ENCODE results near the gene MALSU1. TPM values are rescaled to one million over a fixed set of nuclear protein-coding genes. Genes with fewer than 3 reads are reported as not detected.

MALSU1 gene
- total RNA-seq (2021): 92.1 and 92.6 TPM in 2 replicates
- Bru-seq, nascent RNA: percentile 82 among the genes with signal in this experiment
- BruChase-seq, experiment 1, labeled RNA remaining after a 2-hour chase: percentile 82 among the genes with signal in this experiment
- BruChase-seq, experiment 2, labeled RNA remaining after a 6-hour chase: percentile 62 among the genes with signal in this experiment
- long read RNA-seq, transcript MALSU1-202 (4 exons, 3,044 nt): major isoform, 59 of 61 reads
- long read RNA-seq, partial matches to known transcripts: 0 of 61 reads
- long read RNA-seq, other reads (novel, unspliced or antisense): 2 of 61 reads

- Histone ChIP-seq H3K9me3 (ENCODE audit: low read depth, low read length, poor library complexity, severe bottlenecking) (no peaks in the 10 kb centered on the region), H3K4me1 (ENCODE audit: insufficient read depth, low read length, poor library complexity, severe bottlenecking) (peaks cover 11% of the 10 kb centered on the region), H3K4me3 (ENCODE audit: low read depth, low read length, poor library complexity, severe bottlenecking) (peak within 1 kb of the TSS; percentile 93), H3K36me3 (ENCODE audit: insufficient read depth, low read length, poor library complexity, severe bottlenecking) (peaks cover 10% of the 10 kb centered on the region), H3K27me3 (replicated peaks; ENCODE audit: insufficient read depth, low read depth, low read length, poor library complexity) (no peaks in the 10 kb centered on the region), H3K27ac (ENCODE audit: low read depth, low read length, poor library complexity, severe bottlenecking) (peak within 1 kb of the TSS; percentile 88)
- peak; percentile 99 for DNase-seq (ENCODE audit: low spot score)
- intact Hi-C loops (cut with micrococcal nuclease; ENCODE audit: unreplicated experiment): no loop called here
- TF ChIP-seq EZH2 (IDR thresholded peaks at IDR 0.05; ENCODE audit: borderline replicate concordance, low read depth, low read length, poor library complexity, severe bottlenecking): no peak
- ChIA-PET POLR2A (ENCODE audit: low non-redundant PET) (no interaction called here), CTCF (no interaction called here)
- TSS peak; percentile 89 for BruUV-seq (replicated peaks)
Observed at GRCh38 chr7:23298885-23299769, at the start of gene MALSU1. MALSU1 (plus strand) TSS chr7:23299339; CDS start chr7:23299353, 14 bp downstream.

DNA sequence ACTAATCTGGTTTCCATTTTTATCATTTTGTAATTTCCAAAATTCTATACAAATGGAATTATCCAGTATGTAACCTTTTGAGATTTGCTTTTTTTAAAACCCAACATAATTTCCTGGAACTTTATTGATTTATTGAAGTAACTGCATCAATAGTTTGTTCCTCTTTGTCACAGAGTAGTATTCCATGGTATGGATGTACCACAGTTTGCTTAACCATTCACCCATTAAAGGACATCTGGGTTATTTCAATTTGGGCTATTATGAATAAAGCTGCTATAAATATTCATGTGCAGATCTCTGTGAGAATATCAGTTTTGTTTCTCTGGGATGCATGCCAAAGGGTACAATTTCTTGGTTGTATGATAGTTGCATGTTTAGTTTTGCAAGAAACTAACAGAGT is 49.7 kb upstream of the MALSU1 start:
- no peaks in the 10 kb centered on the region for H3K4me1 ChIP-seq (ENCODE audit: insufficient read depth, low read length, poor library complexity, severe bottlenecking)
- no peaks in the 10 kb centered on the region for H3K36me3 ChIP-seq (ENCODE audit: insufficient read depth, low read length, poor library complexity, severe bottlenecking)
- H3K9me3 ChIP-seq (ENCODE audit: low read depth, low read length, poor library complexity, severe bottlenecking): no peaks in the 10 kb centered on the region
- BruUV-seq (replicated peaks): no TSS peak
- no peak for DNase-seq (ENCODE audit: low spot score)
- no peak overlapping the region for H3K4me3 ChIP-seq (ENCODE audit: low read depth, low read length, poor library complexity, severe bottlenecking)
- no peaks in the 10 kb centered on the region for H3K27me3 ChIP-seq (replicated peaks; ENCODE audit: insufficient read depth, low read depth, low read length, poor library complexity)
- POLR2A ChIA-PET (ENCODE audit: low non-redundant PET): no interaction called here
- intact Hi-C loops (cut with micrococcal nuclease; ENCODE audit: unreplicated experiment): no loop called here
- no peak overlapping the region for H3K27ac ChIP-seq (ENCODE audit: low read depth, low read length, poor library complexity, severe bottlenecking)
- CTCF ChIA-PET: no interaction called here
- no peak for TF ChIP-seq CTCF (conservative IDR thresholded peaks at IDR 0.05; ENCODE audit: low read depth, low read length)
- TF ChIP-seq EZH2 (IDR thresholded peaks at IDR 0.05; ENCODE audit: borderline replicate concordance, low read depth, low read length, poor library complexity, severe bottlenecking): no peak

- ChIA-PET CTCF (no interaction called here), POLR2A (ENCODE audit: low non-redundant PET) (no interaction called here)
- DNase-seq (ENCODE audit: low spot score): no peak
- Histone ChIP-seq H3K4me1 (ENCODE audit: insufficient read depth, low read length, poor library complexity, severe bottlenecking) (no peaks in the 10 kb centered on the region), H3K27me3 (replicated peaks; ENCODE audit: insufficient read depth, low read depth, low read length, poor library complexity) (no peaks in the 10 kb centered on the region), H3K4me3 (ENCODE audit: low read depth, low read length, poor library complexity, severe bottlenecking) (no peak overlapping the region), H3K27ac (ENCODE audit: low read depth, low read length, poor library complexity, severe bottlenecking) (no peak overlapping the region), H3K9me3 (ENCODE audit: low read depth, low read length, poor library complexity, severe bottlenecking) (no peaks in the 10 kb centered on the region), H3K36me3 (ENCODE audit: insufficient read depth, low read length, poor library complexity, severe bottlenecking) (no peaks in the 10 kb centered on the region)
- no TSS peak for BruUV-seq (replicated peaks)
- intact Hi-C loops (cut with micrococcal nuclease; ENCODE audit: unreplicated experiment): no loop called here
- TF ChIP-seq EZH2 (IDR thresholded peaks at IDR 0.05; ENCODE audit: borderline replicate concordance, low read depth, low read length, poor library complexity, severe bottlenecking): no peak
- no peak for TF ChIP-seq CTCF (conservative IDR thresholded peaks at IDR 0.05; ENCODE audit: low read depth, low read length)
Observed at GRCh38 chr7:23254051-23254681, 45.0 kb upstream of the MALSU1 start.

Measured in A673 (cell line).